ENCODE data around the gene OBSCN.

Gene OBSCN

GRCh38 chr1:228299211-228299610 is 91.4 kb downstream of the OBSCN start:
- TF ChIP-seq CTCF (IDR thresholded peaks at IDR 0.05): no peak

GRCh38 chr1:228299901-228300300 is 92.1 kb downstream of the OBSCN start:
- TF ChIP-seq CTCF (IDR thresholded peaks at IDR 0.05): no peak

- TF ChIP-seq CTCF (IDR thresholded peaks at IDR 0.05): no peak
These were observed 94.2 kb downstream of the OBSCN start for GRCh38 chr1:228302086-228302485.

- TF ChIP-seq CTCF (IDR thresholded peaks at IDR 0.05): no peak
These were observed 95.8 kb downstream of the OBSCN start for GRCh38 chr1:228303596-228303995.

- TF ChIP-seq CTCF (IDR thresholded peaks at IDR 0.05): no peak
These were observed 96.4 kb downstream of the OBSCN start for GRCh38 chr1:228304225-228304624.

- TF ChIP-seq CTCF (IDR thresholded peaks at IDR 0.05): no peak
These were observed 97.0 kb downstream of the OBSCN start for GRCh38 chr1:228304766-228305395.

- no peak for TF ChIP-seq CTCF (IDR thresholded peaks at IDR 0.05)
These were observed 97.9 kb downstream of the OBSCN start for GRCh38 chr1:228305721-228306152.

All from LNCAP (cell line).